Mesothelial cell of epicardium (in vitro differentiated cells): ENCODE results near the gene KANSL1L. TPM values are rescaled to one million over a fixed set of nuclear protein-coding genes. Genes with fewer than 3 reads are reported as not detected.
"Not testable (repeated sequence)": the region's sequence is repeated elsewhere in the genome, so short reads cannot be mapped to it uniquely, and the experiment has no call there.

Experiments
- DNase-seq, 2 experiments: peaks; one replicate each; pipeline ENCODE4 v3.0.0; 2021; ENCODE audit warnings: low spot score in 2 of 2; ENCODE audit not compliant: unreplicated experiment in 2 of 2
- H3K27ac Mint-ChIP-seq: 2 replicates; pipeline ENCODE4 v1.8.0; 2021; ENCODE audit warnings: mixed read lengths
- H3K27me3 Mint-ChIP-seq: 2 replicates; pipeline ENCODE4 v1.8.0; 2021; ENCODE audit warnings: low read depth, mixed read lengths
- H3K36me3 Mint-ChIP-seq: 2 replicates; pipeline ENCODE4 v1.8.0; 2021; ENCODE audit warnings: mixed read lengths
- H3K4me1 Mint-ChIP-seq: 2 replicates; pipeline ENCODE4 v1.8.0; 2021; ENCODE audit warnings: mixed read lengths
- H3K4me3 Mint-ChIP-seq: 2 replicates; pipeline ENCODE4 v1.8.0; 2021; ENCODE audit warnings: mild to moderate bottlenecking, moderate library complexity, mixed read lengths
- H3K9me3 Mint-ChIP-seq: 2 replicates; pipeline ENCODE4 v1.8.0; 2021; ENCODE audit warnings: mixed read lengths
- CTCF ChIP-seq: fragments of 200-600 bp; sonication (generic); IDR thresholded peaks from one replicate; pipeline ENCODE4 v1.5.0; 2021; ENCODE audit warnings: antibody characterized with exemption; ENCODE audit not compliant: unreplicated experiment
- total RNA-seq: library from RNA; stranded (reverse); gene quantifications from 3 replicates; pipeline ENCODE4 v1.2.1, GENCODE V29; 2021

KANSL1L gene
- total RNA-seq, 1 donor from 2014 or later: 25.9 TPM

GRCh38 chr2:210195101-210195852 lies 24.1 kb upstream of the KANSL1L start:
- H3K4me3 Mint-ChIP-seq: peak overlapping the region; percentile 66
- H3K36me3 Mint-ChIP-seq: no peaks in the 10 kb centered on the region
- no peaks in the 10 kb centered on the region for H3K27me3 Mint-ChIP-seq
- H3K27ac Mint-ChIP-seq: no peak overlapping the region
- peak; percentile 71 for TF ChIP-seq CTCF
- peaks cover 7% of the 10 kb centered on the region for H3K4me1 Mint-ChIP-seq
- H3K9me3 Mint-ChIP-seq: no peaks in the 10 kb centered on the region
- no peak for DNase-seq

GRCh38 chr2:210190345-210190744 lies 19.1 kb upstream of the KANSL1L start:
- no peak for DNase-seq
- H3K27ac Mint-ChIP-seq: no peak overlapping the region
- TF ChIP-seq CTCF: no peak
- peaks cover 17% of the 10 kb centered on the region for H3K36me3 Mint-ChIP-seq
- peaks cover 17% of the 10 kb centered on the region for H3K4me1 Mint-ChIP-seq
- H3K9me3 Mint-ChIP-seq: peaks cover 13% of the 10 kb centered on the region
- no peak overlapping the region for H3K4me3 Mint-ChIP-seq
- H3K27me3 Mint-ChIP-seq: no peaks in the 10 kb centered on the region

GRCh38 chr2:210189452-210190138 lies 18.4 kb upstream of the KANSL1L start:
- Mint-ChIP-seq H3K4me1 (peaks cover 11% of the 10 kb centered on the region), H3K9me3 (peaks cover 21% of the 10 kb centered on the region), H3K27me3 (no peaks in the 10 kb centered on the region), H3K4me3 (no peak overlapping the region), H3K36me3 (peaks cover 23% of the 10 kb centered on the region), H3K27ac (no peak overlapping the region)
- DNase-seq: no peak
- no peak for TF ChIP-seq CTCF

GRCh38 chr2:210188755-210189154 lies 17.5 kb upstream of the KANSL1L start:
- Mint-ChIP-seq H3K4me1 (peaks cover 11% of the 10 kb centered on the region), H3K4me3 (no peak overlapping the region), H3K27ac (no peak overlapping the region), H3K27me3 (no peaks in the 10 kb centered on the region), H3K36me3 (peaks cover 31% of the 10 kb centered on the region), H3K9me3 (peaks cover 29% of the 10 kb centered on the region)
- DNase-seq: no peak
- no peak for TF ChIP-seq CTCF

GRCh38 chr2:210188190-210188589 lies 17.0 kb upstream of the KANSL1L start:
- Mint-ChIP-seq H3K4me3 (no peak overlapping the region), H3K27ac (no peak overlapping the region), H3K9me3 (peaks cover 35% of the 10 kb centered on the region), H3K36me3 (peaks cover 35% of the 10 kb centered on the region), H3K27me3 (no peaks in the 10 kb centered on the region), H3K4me1 (peaks cover 11% of the 10 kb centered on the region)
- DNase-seq: no peak
- no peak for TF ChIP-seq CTCF

GRCh38 chr2:210183936-210184335 lies 12.7 kb upstream of the KANSL1L start:
- H3K4me1 Mint-ChIP-seq: peaks cover 18% of the 10 kb centered on the region
- H3K9me3 Mint-ChIP-seq: peaks cover 43% of the 10 kb centered on the region
- H3K36me3 Mint-ChIP-seq: peaks cover 45% of the 10 kb centered on the region
- H3K4me3 Mint-ChIP-seq, H3K27me3 Mint-ChIP-seq, DNase-seq, H3K27ac Mint-ChIP-seq: not testable (repeated sequence)

GRCh38 chr2:210181606-210182088 lies 10.4 kb upstream of the KANSL1L start:
- Mint-ChIP-seq H3K36me3 (peaks cover 40% of the 10 kb centered on the region), H3K4me3 (peak overlapping the region; percentile 7), H3K4me1 (peaks cover 11% of the 10 kb centered on the region), H3K9me3 (peaks cover 42% of the 10 kb centered on the region)
- not testable (repeated sequence) for H3K27ac Mint-ChIP-seq, H3K27me3 Mint-ChIP-seq, DNase-seq

GRCh38 chr2:210181033-210181605 lies 9.9 kb upstream of the KANSL1L start:
- Mint-ChIP-seq H3K4me3 (peak overlapping the region; percentile 7), H3K4me1 (peaks cover 11% of the 10 kb centered on the region), H3K36me3 (peaks cover 34% of the 10 kb centered on the region), H3K9me3 (peaks cover 37% of the 10 kb centered on the region)
- DNase-seq, H3K27ac Mint-ChIP-seq, H3K27me3 Mint-ChIP-seq: not testable (repeated sequence)
